ENCODE results near the gene AFG3L2. TPM values are rescaled to one million over a fixed set of nuclear protein-coding genes. Genes with fewer than 3 reads are reported as not detected.

The AFG3L2 gene
- 36.4 to 45.2 TPM (median 37.0 TPM) in 5 replicates for total RNA-seq (2022; extraction: Qiagen RNA extraction)

GRCh38 chr18:12376754-12377555 lies at the start of gene AFG3L2:
Gene AFG3L2, minus strand, starts transcription at chr18:12377227. Its CDS starts 145 bp downstream, at chr18:12377082.

GRCh38 chr18:12307701-12308385 lies 69.2 kb downstream of the AFG3L2 start, which contains the start of gene TUBB6:
Gene TUBB6, plus strand, starts transcription at chr18:12308241. Its CDS starts 52 bp downstream, at chr18:12308293.

Other genes with a start within 250 kb of the AFG3L2 start
- gene CIDEA, start 122.9 kb downstream of the AFG3L2 start, total RNA-seq (2022; extraction: Qiagen RNA extraction), result not detected in 5 replicates
- 187 to 204 TPM (median 189 TPM) in 5 replicates for gene TUBB6, start 69.0 kb downstream of the AFG3L2 start, total RNA-seq (2022; extraction: Qiagen RNA extraction)
- gene PRELID3A, start 30.7 kb upstream of the AFG3L2 start, total RNA-seq (2022; extraction: Qiagen RNA extraction), result 5.5 to 9.5 TPM (median 7.8 TPM) in 5 replicates

Measured in A549 treated with CORT108297 at 1 μM for 4 hours (cell line).